ENCODE results near the gene GZF1. TPM values are rescaled to one million over a fixed set of nuclear protein-coding genes. Genes with fewer than 3 reads are reported as not detected.

The GZF1 gene
- total and polyA plus RNA-seq, 4 donors, result 1.6 to 11.0 (median 5.1) TPM

GRCh38 chr20:23363257-23363649, 1.3 kb downstream of the GZF1 start:
- H3K27ac ChIP-seq (ENCODE audit: low read depth in 1 of 2, low read length in 2 of 2), result peak overlapping the region; percentile 94
- H3K27me3 ChIP-seq (ENCODE audit: control insufficient read depth in 4 of 4, insufficient read depth in 4 of 4, low read length in 3 of 4), result no peaks in the 10 kb centered on the region
- DNase-seq (ENCODE audit: low spot score), result no peak
- H3K9me3 ChIP-seq (ENCODE audit: control insufficient read depth in 4 of 4, low read length in 3 of 4), result no peaks in the 10 kb centered on the region
- WGBS, result 73% methylated on average over 4 of the region's 4 CpGs
- H3K9ac ChIP-seq (ENCODE audit: low read depth in 1 of 2, low read length in 2 of 2), result no peak overlapping the region
- peaks cover 7 to 54% (median 31%) of the 10 kb centered on the region in 4 donors for H3K4me1 ChIP-seq (ENCODE audit: control insufficient read depth in 4 of 4, insufficient read depth in 4 of 4, low read length in 3 of 4)
- peak overlapping the region in 2 of 3 donors; percentile 73 to 87 for H3K4me3 ChIP-seq (ENCODE audit: low read depth in 1 of 3, low read length in 3 of 3)
- no peak for TF ChIP-seq GABPA (IDR thresholded peaks at IDR 0.05 in 1 of 2, conservative IDR thresholded peaks at IDR 0.05 in 1 of 2)
- no peak for TF ChIP-seq HNF4A (conservative IDR thresholded peaks at IDR 0.05)
- TF ChIP-seq SP1 (IDR thresholded peaks at IDR 0.05), result no peak
- TF ChIP-seq, protein P1, sequence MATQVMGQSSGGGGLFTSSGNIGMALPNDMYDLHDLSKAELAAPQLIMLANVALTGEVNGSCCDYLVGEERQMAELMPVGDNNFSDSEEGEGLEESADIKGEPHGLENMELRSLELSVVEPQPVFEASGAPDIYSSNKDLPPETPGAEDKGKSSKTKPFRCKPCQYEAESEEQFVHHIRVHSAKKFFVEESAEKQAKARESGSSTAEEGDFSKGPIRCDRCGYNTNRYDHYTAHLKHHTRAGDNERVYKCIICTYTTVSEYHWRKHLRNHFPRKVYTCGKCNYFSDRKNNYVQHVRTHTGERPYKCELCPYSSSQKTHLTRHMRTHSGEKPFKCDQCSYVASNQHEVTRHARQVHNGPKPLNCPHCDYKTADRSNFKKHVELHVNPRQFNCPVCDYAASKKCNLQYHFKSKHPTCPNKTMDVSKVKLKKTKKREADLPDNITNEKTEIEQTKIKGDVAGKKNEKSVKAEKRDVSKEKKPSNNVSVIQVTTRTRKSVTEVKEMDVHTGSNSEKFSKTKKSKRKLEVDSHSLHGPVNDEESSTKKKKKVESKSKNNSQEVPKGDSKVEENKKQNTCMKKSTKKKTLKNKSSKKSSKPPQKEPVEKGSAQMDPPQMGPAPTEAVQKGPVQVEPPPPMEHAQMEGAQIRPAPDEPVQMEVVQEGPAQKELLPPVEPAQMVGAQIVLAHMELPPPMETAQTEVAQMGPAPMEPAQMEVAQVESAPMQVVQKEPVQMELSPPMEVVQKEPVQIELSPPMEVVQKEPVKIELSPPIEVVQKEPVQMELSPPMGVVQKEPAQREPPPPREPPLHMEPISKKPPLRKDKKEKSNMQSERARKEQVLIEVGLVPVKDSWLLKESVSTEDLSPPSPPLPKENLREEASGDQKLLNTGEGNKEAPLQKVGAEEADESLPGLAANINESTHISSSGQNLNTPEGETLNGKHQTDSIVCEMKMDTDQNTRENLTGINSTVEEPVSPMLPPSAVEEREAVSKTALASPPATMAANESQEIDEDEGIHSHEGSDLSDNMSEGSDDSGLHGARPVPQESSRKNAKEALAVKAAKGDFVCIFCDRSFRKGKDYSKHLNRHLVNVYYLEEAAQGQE (IDR thresholded peaks at IDR 0.05), result no peak
- no peak for TF ChIP-seq TAF1 (conservative IDR thresholded peaks at IDR 0.05)
- TF ChIP-seq RAD21 (IDR thresholded peaks at IDR 0.05), result no peak
- no peak for TF ChIP-seq NR2F2 (IDR thresholded peaks at IDR 0.05)
- peaks cover 0 to 9% (median 1%) of the 10 kb centered on the region in 4 donors for H3K36me3 ChIP-seq (ENCODE audit: control insufficient read depth in 4 of 4, insufficient read depth in 3 of 4, low read depth in 1 of 4, low read length in 3 of 4)

DNA sequence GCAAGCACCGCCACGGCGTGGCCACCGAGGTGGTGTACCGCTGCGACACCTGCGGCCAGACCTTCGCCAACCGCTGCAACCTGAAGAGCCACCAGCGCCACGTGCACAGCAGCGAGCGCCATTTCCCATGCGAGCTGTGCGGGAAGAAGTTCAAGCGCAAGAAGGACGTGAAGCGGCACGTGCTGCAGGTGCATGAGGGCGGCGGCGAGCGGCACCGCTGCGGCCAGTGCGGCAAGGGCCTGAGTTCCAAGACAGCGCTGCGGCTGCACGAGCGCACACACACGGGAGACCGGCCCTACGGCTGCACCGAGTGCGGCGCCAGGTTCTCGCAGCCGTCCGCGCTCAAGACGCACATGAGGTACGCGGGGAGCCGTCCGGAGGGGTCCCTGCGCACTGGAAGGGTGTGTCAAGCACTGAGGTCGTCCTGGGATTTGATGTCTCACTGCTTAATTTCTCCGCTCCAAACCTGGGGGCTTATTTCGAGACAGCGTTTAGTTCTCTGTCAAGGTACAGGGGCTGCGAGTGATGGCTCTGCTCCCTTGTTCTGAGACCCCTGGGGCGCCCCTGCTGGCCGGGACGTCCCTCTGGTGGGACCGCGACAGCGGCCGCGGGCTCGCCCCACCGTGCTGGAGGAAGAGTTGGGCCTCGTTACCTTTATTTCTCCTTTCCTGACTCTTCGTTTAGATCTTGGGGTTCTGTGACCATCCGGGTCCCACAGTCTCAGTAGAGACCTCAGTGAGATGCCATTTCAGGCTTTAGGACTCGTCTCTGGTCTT, 3.6 kb downstream of the GZF1 start:
- no peaks in the 10 kb centered on the region for H3K27me3 ChIP-seq (ENCODE audit: control insufficient read depth in 4 of 4, insufficient read depth in 4 of 4, low read length in 3 of 4)
- H3K9ac ChIP-seq (ENCODE audit: low read depth in 1 of 2, low read length in 2 of 2), result no peak overlapping the region
- no peaks in the 10 kb centered on the region for H3K9me3 ChIP-seq (ENCODE audit: control insufficient read depth in 4 of 4, low read length in 3 of 4)
- no peak overlapping the region for H3K4me3 ChIP-seq (ENCODE audit: low read depth in 1 of 3, low read length in 3 of 3)
- peaks cover 0 to 26% (median 14%) of the 10 kb centered on the region in 4 donors for H3K36me3 ChIP-seq (ENCODE audit: control insufficient read depth in 4 of 4, insufficient read depth in 3 of 4, low read depth in 1 of 4, low read length in 3 of 4)
- H3K27ac ChIP-seq (ENCODE audit: low read depth in 1 of 2, low read length in 2 of 2), result no peak overlapping the region
- no peak for DNase-seq (ENCODE audit: low spot score)
- peaks cover 7 to 50% (median 25%) of the 10 kb centered on the region in 4 donors for H3K4me1 ChIP-seq (ENCODE audit: control insufficient read depth in 4 of 4, insufficient read depth in 4 of 4, low read length in 3 of 4)
- WGBS, result 97% methylated on average over 65 of the region's 65 CpGs
- TF ChIP-seq EGR1 (IDR thresholded peaks at IDR 0.05; ENCODE audit: low read depth in 2 of 2) (no peak), HNF4G (IDR thresholded peaks at IDR 0.05) (no peak), SP1 (IDR thresholded peaks at IDR 0.05) (no peak)

DNA sequence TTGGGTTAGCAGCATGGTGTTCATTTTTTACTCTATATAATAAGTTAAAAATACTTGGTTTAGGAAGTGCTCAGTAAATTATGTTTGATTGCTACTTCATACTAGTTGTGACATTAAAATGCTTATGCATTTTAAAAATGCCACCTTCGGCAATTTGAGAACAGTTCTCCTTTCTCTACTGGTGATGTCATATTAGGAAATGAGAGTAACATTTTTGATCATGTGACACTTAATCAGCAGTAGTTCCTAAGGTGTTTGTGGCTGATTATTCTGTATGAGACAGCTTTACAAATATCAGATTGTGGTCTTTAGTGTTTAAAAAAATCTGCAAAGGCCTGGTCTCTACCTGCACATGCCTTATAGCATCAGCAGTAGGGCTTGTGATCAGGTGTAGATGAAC, 4.4 kb downstream of the GZF1 start:
- peak overlapping the region in 1 of 2 donors; percentile 44 for H3K9ac ChIP-seq (ENCODE audit: low read depth in 1 of 2, low read length in 2 of 2)
- no peaks in the 10 kb centered on the region for H3K27me3 ChIP-seq (ENCODE audit: control insufficient read depth in 4 of 4, insufficient read depth in 4 of 4, low read length in 3 of 4)
- no peak for DNase-seq (ENCODE audit: low spot score)
- no peaks in the 10 kb centered on the region for H3K9me3 ChIP-seq (ENCODE audit: control insufficient read depth in 4 of 4, low read length in 3 of 4)
- no peak for TF ChIP-seq CTCF (IDR thresholded peaks at IDR 0.05; ENCODE audit: low read depth, low read length, missing input control)
- TF ChIP-seq ATF3 (IDR thresholded peaks at IDR 0.05), result no peak
- TF ChIP-seq, protein P1 (IDR thresholded peaks at IDR 0.05), result no peak
- TF ChIP-seq NR2F2 (IDR thresholded peaks at IDR 0.05), result no peak
- no peak for TF ChIP-seq FOXA1 (IDR thresholded peaks at IDR 0.05)
- TF ChIP-seq RXRA (IDR thresholded peaks at IDR 0.05), result no peak
- TF ChIP-seq, protein P2, sequence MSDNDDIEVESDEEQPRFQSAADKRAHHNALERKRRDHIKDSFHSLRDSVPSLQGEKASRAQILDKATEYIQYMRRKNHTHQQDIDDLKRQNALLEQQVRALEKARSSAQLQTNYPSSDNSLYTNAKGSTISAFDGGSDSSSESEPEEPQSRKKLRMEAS (IDR thresholded peaks at IDR 0.05), result no peak
- no peak for TF ChIP-seq EGR1 (IDR thresholded peaks at IDR 0.05; ENCODE audit: low read depth in 2 of 2)
- no peak for TF ChIP-seq JUND (IDR thresholded peaks at IDR 0.05)
- TF ChIP-seq RAD21 (IDR thresholded peaks at IDR 0.05), result no peak
- no peak for TF ChIP-seq HNF4G (IDR thresholded peaks at IDR 0.05)
- no peak for TF ChIP-seq SP1 (IDR thresholded peaks at IDR 0.05)
- no peak for TF ChIP-seq YY1 (IDR thresholded peaks at IDR 0.05)
- peaks cover 0 to 34% (median 18%) of the 10 kb centered on the region in 4 donors for H3K36me3 ChIP-seq (ENCODE audit: control insufficient read depth in 4 of 4, insufficient read depth in 3 of 4, low read depth in 1 of 4, low read length in 3 of 4)
- H3K4me3 ChIP-seq (ENCODE audit: low read depth in 1 of 3, low read length in 3 of 3), result no peak overlapping the region
- H3K27ac ChIP-seq (ENCODE audit: low read depth in 1 of 2, low read length in 2 of 2), result no peak overlapping the region
- peaks cover 7 to 43% (median 22%) of the 10 kb centered on the region in 4 donors for H3K4me1 ChIP-seq (ENCODE audit: control insufficient read depth in 4 of 4, insufficient read depth in 4 of 4, low read length in 3 of 4)
- WGBS, result 68% methylated on average over 1 of the region's 1 CpG

All from liver (tissue), 9 donors.